Measurements from ENCODE around the gene EPHB3. TPM values are rescaled to one million over a fixed set of nuclear protein-coding genes. Genes with fewer than 3 reads are reported as not detected.

The EPHB3 gene
- total RNA-seq, 1 donor from 2014 or later: 17.7 TPM

- Histone ChIP-seq H3K27ac (peak overlapping the region; percentile 70), H3K27me3 (no peaks in the 10 kb centered on the region), H3K4me3 (no peak overlapping the region), H3K9me3 (no peaks in the 10 kb centered on the region), H3K36me3 (no peaks in the 10 kb centered on the region), H3K4me1 (peaks cover 33% of the 10 kb centered on the region)
- DNase-seq (ENCODE audit: extremely low spot score in 2 of 2): no peak
- TF ChIP-seq CTCF (IDR thresholded peaks at IDR 0.05): no peak
- TF ChIP-seq POLR2A (IDR thresholded peaks at IDR 0.05): no peak
- TF ChIP-seq POLR2AphosphoS5 (IDR thresholded peaks at IDR 0.05; ENCODE audit: insufficient read depth in 1 of 2, low read depth in 1 of 2): no peak
- intact Hi-C loops (cut with DNase I): no loop called here
These were observed 31.8 kb downstream of the EPHB3 start for GRCh38 chr3:184593220-184593927.

DNA sequence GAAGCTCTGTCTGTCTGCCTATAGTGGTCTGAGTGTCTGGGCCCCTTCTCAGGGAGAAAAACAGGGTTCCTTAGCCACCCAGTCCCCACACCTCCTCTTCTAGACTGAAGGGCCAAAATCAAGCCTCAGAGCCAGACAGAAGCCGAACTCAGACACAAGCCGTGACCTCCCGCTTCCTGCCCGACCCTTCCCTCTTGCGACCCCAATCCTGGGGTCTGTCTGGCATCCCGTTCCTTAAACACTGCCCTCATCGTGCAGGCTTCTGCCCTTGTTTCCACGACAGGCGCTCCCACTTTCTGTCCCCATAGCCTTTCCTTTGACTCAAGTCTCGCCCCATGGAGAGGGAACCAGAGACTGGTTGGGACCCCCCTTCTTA is 32.3 kb downstream of the EPHB3 start:
- no peak for TF ChIP-seq CTCF (IDR thresholded peaks at IDR 0.05)
- TF ChIP-seq POLR2A (IDR thresholded peaks at IDR 0.05): no peak
- TF ChIP-seq POLR2AphosphoS5 (IDR thresholded peaks at IDR 0.05; ENCODE audit: insufficient read depth in 1 of 2, low read depth in 1 of 2): no peak
- H3K4me3 ChIP-seq: no peak overlapping the region

DNA sequence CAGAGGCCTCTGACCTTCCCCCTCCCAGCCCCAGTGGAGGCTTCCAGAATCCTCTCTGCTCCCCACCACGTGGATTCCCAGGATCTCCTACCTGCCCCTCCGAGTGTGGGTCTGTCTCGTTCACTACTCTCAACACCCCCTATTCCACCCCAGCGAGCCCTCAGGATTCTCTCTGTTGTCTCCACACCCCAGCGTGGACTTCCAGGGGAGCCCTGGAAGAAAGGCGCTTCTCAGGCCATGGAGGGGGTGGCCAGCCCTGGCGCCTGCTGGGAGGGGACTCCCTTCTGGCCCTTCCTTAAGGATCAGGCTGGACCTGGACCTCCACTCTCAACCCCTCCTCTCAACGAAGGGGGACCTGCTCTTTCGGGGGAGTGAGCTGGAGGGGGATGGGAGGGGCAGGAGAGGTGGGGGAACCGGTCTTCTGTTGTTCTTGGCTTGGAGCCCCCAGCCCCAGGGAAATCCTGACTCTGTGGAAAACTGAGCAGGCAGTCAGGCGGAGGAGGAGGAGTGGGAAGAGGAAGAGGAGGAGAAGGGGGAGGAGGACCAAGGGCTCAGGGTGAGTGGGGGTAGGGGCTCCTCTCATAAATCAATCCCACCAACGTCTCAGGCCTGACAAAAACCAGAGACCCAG is 32.9 kb downstream of the EPHB3 start:
- H3K36me3 ChIP-seq: no peaks in the 10 kb centered on the region
- no peak overlapping the region for H3K4me3 ChIP-seq
- no peak for DNase-seq (ENCODE audit: extremely low spot score in 2 of 2)
- intact Hi-C loops (cut with DNase I): no loop called here
- TF ChIP-seq CTCF (IDR thresholded peaks at IDR 0.05): no peak
- no peak for TF ChIP-seq POLR2AphosphoS5 (IDR thresholded peaks at IDR 0.05; ENCODE audit: insufficient read depth in 1 of 2, low read depth in 1 of 2)
- no peak for TF ChIP-seq POLR2A (IDR thresholded peaks at IDR 0.05)
- H3K27me3 ChIP-seq: no peaks in the 10 kb centered on the region
- peaks cover 33% of the 10 kb centered on the region for H3K4me1 ChIP-seq
- no peaks in the 10 kb centered on the region for H3K9me3 ChIP-seq
- peak overlapping the region; percentile 70 for H3K27ac ChIP-seq

More for the DNA sequence above, 32.3 kb downstream of the EPHB3 start:
- intact Hi-C loops (cut with DNase I): no loop called here
- Histone ChIP-seq H3K36me3 (no peaks in the 10 kb centered on the region), H3K4me1 (peaks cover 33% of the 10 kb centered on the region), H3K9me3 (no peaks in the 10 kb centered on the region), H3K27ac (peak overlapping the region; percentile 70), H3K27me3 (no peaks in the 10 kb centered on the region)
- DNase-seq (ENCODE audit: extremely low spot score in 2 of 2): no peak

DNA sequence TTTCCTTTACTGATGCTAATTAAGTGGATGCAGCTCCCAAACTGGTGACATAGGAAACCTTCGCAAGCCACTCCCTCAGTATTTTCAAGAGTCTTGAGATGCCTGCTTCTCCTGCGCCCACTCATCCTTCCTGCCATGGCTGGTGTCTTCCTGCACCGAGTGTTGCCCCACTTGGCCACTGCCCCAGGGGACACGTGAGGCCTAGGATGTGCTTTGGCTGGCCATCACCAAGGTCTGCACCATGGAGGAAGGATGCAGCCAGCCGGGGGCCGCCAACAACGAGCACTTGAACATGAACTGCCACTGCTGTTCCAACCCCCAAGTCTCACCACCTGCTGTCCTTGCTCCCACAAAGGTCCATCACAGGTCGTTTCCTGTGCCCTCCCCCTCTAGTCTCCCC is 34.1 kb downstream of the EPHB3 start:
- H3K36me3 ChIP-seq: no peaks in the 10 kb centered on the region
- H3K27me3 ChIP-seq: no peaks in the 10 kb centered on the region
- TF ChIP-seq POLR2AphosphoS5 (IDR thresholded peaks at IDR 0.05; ENCODE audit: insufficient read depth in 1 of 2, low read depth in 1 of 2) (no peak), POLR2A (IDR thresholded peaks at IDR 0.05) (no peak), CTCF (IDR thresholded peaks at IDR 0.05) (no peak)
- no peak overlapping the region for H3K27ac ChIP-seq
- intact Hi-C loops (cut with DNase I): no loop called here
- peaks cover 33% of the 10 kb centered on the region for H3K4me1 ChIP-seq
- DNase-seq (ENCODE audit: extremely low spot score in 2 of 2): no peak
- no peak overlapping the region for H3K4me3 ChIP-seq
- no peaks in the 10 kb centered on the region for H3K9me3 ChIP-seq

DNA sequence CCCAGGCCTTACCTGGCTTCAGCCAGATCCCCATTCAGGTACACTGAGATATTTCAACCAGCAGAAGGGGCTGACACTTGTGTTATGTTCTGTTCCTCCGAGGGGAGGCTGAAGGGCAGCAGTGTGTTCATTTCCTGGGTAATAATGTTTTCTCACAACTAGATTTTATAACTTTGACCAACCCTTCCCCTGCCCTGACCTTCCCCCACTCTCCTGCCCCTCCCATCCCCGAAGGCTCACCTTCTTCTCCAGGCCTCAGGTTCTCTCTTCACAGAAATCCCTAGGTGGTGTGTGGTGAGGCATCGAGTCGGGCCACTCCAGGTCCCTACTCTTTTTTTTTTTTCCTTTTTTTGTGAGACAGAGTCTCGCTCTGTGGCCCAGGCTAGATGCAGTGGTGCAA is 34.6 kb downstream of the EPHB3 start:
- H3K9me3 ChIP-seq: no peaks in the 10 kb centered on the region
- H3K36me3 ChIP-seq: no peaks in the 10 kb centered on the region
- TF ChIP-seq POLR2A (IDR thresholded peaks at IDR 0.05): no peak
- no peak for TF ChIP-seq CTCF (IDR thresholded peaks at IDR 0.05)
- TF ChIP-seq POLR2AphosphoS5 (IDR thresholded peaks at IDR 0.05; ENCODE audit: insufficient read depth in 1 of 2, low read depth in 1 of 2): no peak
- no peak overlapping the region for H3K4me3 ChIP-seq
- H3K4me1 ChIP-seq: peaks cover 33% of the 10 kb centered on the region
- intact Hi-C loops (cut with DNase I): no loop called here
- H3K27ac ChIP-seq: no peak overlapping the region
- no peaks in the 10 kb centered on the region for H3K27me3 ChIP-seq
- no peak for DNase-seq (ENCODE audit: extremely low spot score in 2 of 2)
